Neural cell (in vitro differentiated cells): Measurements from ENCODE around the gene FLYWCH1. TPM values are rescaled to one million over a fixed set of nuclear protein-coding genes. Genes with fewer than 3 reads are reported as not detected.

Experiments used
- H2AFZ ChIP-seq: fragments of 200-600, 300-800 bp; sonication (generic), shearing (Covaris generic); 2 replicates; pipeline ENCODE4 v1.6.0; 2014; ENCODE audit warnings: low read depth, mild to moderate bottlenecking, antibody characterized with exemption, low read length, moderate library complexity
- H3F3A ChIP-seq: fragments of 200-600 bp; shearing (Covaris generic); 2 replicates; pipeline ENCODE4 v1.6.1; 2016; ENCODE audit warnings: mild to moderate bottlenecking, moderate library complexity, mixed read lengths, antibody characterized with exemption, low read length; ENCODE audit not compliant: insufficient read depth, poor library complexity, severe bottlenecking
- H3K27ac ChIP-seq: fragments of 200-600, 300-800 bp; sonication (generic), shearing (Covaris generic); 2 replicates; pipeline ENCODE4 v1.5.1; 2014; ENCODE audit warnings: mild to moderate bottlenecking, low read length, moderate library complexity
- H3K27me3 ChIP-seq: fragments of 300-800, 200-600 bp; sonication (generic), shearing (Covaris generic); 2 replicates; pipeline ENCODE4 v1.6.0; 2014; ENCODE audit warnings: mild to moderate bottlenecking, low read depth, low read length, moderate library complexity; ENCODE audit not compliant: insufficient read depth
- H3K36me3 ChIP-seq: fragments of 300-800, 200-600 bp; sonication (generic), shearing (Covaris generic); 2 replicates; pipeline ENCODE4 v1.5.1; 2014; ENCODE audit warnings: mild to moderate bottlenecking, antibody characterized with exemption, low read length, moderate library complexity; ENCODE audit not compliant: insufficient read depth
- H3K4me2 ChIP-seq: fragments of 300-800, 200-600 bp; sonication (generic), shearing (Covaris generic); 2 replicates; pipeline ENCODE4 v1.6.0; 2014; ENCODE audit warnings: mild to moderate bottlenecking, low read length
- H3K4me3 ChIP-seq: fragments of 300-800, 200-600 bp; sonication (generic), shearing (Covaris generic); 2 replicates; pipeline ENCODE4 v1.5.1; 2014; ENCODE audit warnings: mild to moderate bottlenecking, low read length, moderate library complexity
- H3K79me2 ChIP-seq: fragments of 200-600 bp; shearing (Covaris generic); replicated peaks from 2 replicates; pipeline ENCODE4 v1.6.0; 2014; ENCODE audit warnings: mild to moderate bottlenecking, low read length, moderate library complexity; ENCODE audit not compliant: insufficient read depth
- H3K9ac ChIP-seq: fragments of 300-800, 200-600 bp; sonication (generic), shearing (Covaris generic); 2 replicates; pipeline ENCODE4 v1.6.1; 2016; ENCODE audit warnings: mild to moderate bottlenecking, low read length, mixed read lengths
- H3K9me2 ChIP-seq: fragments of 200-600 bp; shearing (Covaris generic); 2 replicates; pipeline ENCODE4 v1.6.1; 2016; ENCODE audit warnings: mild to moderate bottlenecking, low read length, mixed read lengths; ENCODE audit not compliant: insufficient read depth
- H3K9me3 ChIP-seq: fragments of 200-600, 300-800 bp; sonication (generic), shearing (Covaris generic); 2 replicates; pipeline ENCODE4 v1.6.1; 2016; ENCODE audit warnings: mild to moderate bottlenecking, mixed run types, low read length, moderate library complexity, mixed read lengths
- H4K20me1 ChIP-seq: fragments of 200-600 bp; shearing (Covaris generic); 2 replicates; pipeline ENCODE4 v1.6.1; 2016; ENCODE audit warnings: mild to moderate bottlenecking, mixed run types; ENCODE audit not compliant: insufficient read depth
- EP300 ChIP-seq: fragments of 450-650 bp; conservative IDR thresholded peaks from 2 replicates; pipeline ENCODE4 v1.6.1; 2014; ENCODE audit warnings: antibody characterized with exemption, mild to moderate bottlenecking, moderate library complexity; ENCODE audit not compliant: poor library complexity, severe bottlenecking
- EZH2 ChIP-seq: fragments of 200-600, 300-800 bp; shearing (Covaris generic), sonication (generic); IDR thresholded peaks from 2 replicates; pipeline ENCODE4 v1.6.1; 2014; ENCODE audit warnings: antibody characterized with exemption, low read length, borderline replicate concordance, mild to moderate bottlenecking; ENCODE audit not compliant: insufficient read depth, poor library complexity, severe bottlenecking
- MXI1 ChIP-seq: fragments of 450-650 bp; conservative IDR thresholded peaks from 2 replicates; pipeline ENCODE4 v1.6.1; 2014; ENCODE audit warnings: antibody characterized with exemption, mild to moderate bottlenecking; ENCODE audit not compliant: poor library complexity, severe bottlenecking
- POLR2AphosphoS5 ChIP-seq: IDR thresholded peaks from 2 replicates; pipeline ENCODE4 v1.6.1; 2012
- RAD21 ChIP-seq: fragments of 450-650 bp; conservative IDR thresholded peaks from 2 replicates; pipeline ENCODE4 v1.6.1; 2014; ENCODE audit warnings: antibody characterized with exemption, mild to moderate bottlenecking, moderate library complexity
- SMC3 ChIP-seq: fragments of 450-650 bp; conservative IDR thresholded peaks from 2 replicates; pipeline ENCODE4 v1.6.1; 2014; ENCODE audit warnings: antibody characterized with exemption, mild to moderate bottlenecking, moderate library complexity; ENCODE audit not compliant: poor library complexity
- TAF1 ChIP-seq: IDR thresholded peaks from 2 replicates; pipeline ENCODE4 v1.6.1; 2012; ENCODE audit warnings: low read depth
- polyA plus RNA-seq: library from polyadenylated mRNA; depleted of rRNA; stranded (reverse); fragments of >200 nt; gene quantifications from 2 replicates; pipeline ENCODE4 v1.2.3, GENCODE V29; 2014
- TF ChIP-seq, protein P1 (sequence below): IDR thresholded peaks from 2 replicates; pipeline ENCODE4 v1.6.1; 2012; ENCODE audit warnings: borderline replicate concordance
- TF ChIP-seq, protein P2 (sequence below): fragments of 450-650 bp; IDR thresholded peaks from 2 replicates; pipeline ENCODE4 v1.5.1; 2014; ENCODE audit warnings: antibody characterized with exemption, mild to moderate bottlenecking, moderate library complexity; ENCODE audit not compliant: poor library complexity, severe bottlenecking

The FLYWCH1 gene
- polyA plus RNA-seq, 1 donor from 2014 or later: 33.0 TPM

DNA sequence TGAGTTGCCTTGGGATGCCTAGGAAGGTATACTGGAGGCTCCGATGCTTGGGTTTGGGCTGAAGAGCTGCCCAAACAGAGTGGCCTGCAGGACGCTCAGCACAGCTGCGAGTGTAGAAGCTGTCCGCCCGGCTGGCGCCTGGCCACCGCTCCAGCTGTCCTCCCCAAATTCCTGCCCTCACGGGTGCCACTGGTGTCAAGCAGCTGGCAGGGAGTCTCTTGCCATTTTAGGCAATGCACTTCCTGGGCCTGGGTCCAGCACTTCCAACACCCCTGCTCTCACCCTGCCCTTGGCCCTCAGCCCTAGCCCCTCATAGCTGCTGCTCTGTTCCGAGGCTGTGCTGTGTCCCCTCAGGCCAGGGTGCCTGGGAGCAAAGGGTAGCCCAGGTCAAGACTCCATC lies 73.7 kb downstream of the FLYWCH1 start:
- Histone ChIP-seq H3K36me3 (no peaks in the 10 kb centered on the region), H4K20me1 (no peaks in the 10 kb centered on the region), H3K79me2 (no peaks in the 10 kb centered on the region), H3K9ac (no peak overlapping the region), H3K9me3 (no peaks in the 10 kb centered on the region), H3K4me3 (no peak overlapping the region), H3K4me2 (no peak overlapping the region), H3K27ac (no peak overlapping the region), H3K27me3 (no peaks in the 10 kb centered on the region), H3F3A (no peaks in the 10 kb centered on the region), H3K9me2 (no peaks in the 10 kb centered on the region), H2AFZ (no peak overlapping the region)
- TF ChIP-seq TAF1: no peak
- TF ChIP-seq, protein P1, sequence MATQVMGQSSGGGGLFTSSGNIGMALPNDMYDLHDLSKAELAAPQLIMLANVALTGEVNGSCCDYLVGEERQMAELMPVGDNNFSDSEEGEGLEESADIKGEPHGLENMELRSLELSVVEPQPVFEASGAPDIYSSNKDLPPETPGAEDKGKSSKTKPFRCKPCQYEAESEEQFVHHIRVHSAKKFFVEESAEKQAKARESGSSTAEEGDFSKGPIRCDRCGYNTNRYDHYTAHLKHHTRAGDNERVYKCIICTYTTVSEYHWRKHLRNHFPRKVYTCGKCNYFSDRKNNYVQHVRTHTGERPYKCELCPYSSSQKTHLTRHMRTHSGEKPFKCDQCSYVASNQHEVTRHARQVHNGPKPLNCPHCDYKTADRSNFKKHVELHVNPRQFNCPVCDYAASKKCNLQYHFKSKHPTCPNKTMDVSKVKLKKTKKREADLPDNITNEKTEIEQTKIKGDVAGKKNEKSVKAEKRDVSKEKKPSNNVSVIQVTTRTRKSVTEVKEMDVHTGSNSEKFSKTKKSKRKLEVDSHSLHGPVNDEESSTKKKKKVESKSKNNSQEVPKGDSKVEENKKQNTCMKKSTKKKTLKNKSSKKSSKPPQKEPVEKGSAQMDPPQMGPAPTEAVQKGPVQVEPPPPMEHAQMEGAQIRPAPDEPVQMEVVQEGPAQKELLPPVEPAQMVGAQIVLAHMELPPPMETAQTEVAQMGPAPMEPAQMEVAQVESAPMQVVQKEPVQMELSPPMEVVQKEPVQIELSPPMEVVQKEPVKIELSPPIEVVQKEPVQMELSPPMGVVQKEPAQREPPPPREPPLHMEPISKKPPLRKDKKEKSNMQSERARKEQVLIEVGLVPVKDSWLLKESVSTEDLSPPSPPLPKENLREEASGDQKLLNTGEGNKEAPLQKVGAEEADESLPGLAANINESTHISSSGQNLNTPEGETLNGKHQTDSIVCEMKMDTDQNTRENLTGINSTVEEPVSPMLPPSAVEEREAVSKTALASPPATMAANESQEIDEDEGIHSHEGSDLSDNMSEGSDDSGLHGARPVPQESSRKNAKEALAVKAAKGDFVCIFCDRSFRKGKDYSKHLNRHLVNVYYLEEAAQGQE: no peak
- TF ChIP-seq SMC3: no peak
- no peak for TF ChIP-seq RAD21
- no peak for TF ChIP-seq MXI1
- no peak for TF ChIP-seq EZH2
- TF ChIP-seq, protein P2, sequence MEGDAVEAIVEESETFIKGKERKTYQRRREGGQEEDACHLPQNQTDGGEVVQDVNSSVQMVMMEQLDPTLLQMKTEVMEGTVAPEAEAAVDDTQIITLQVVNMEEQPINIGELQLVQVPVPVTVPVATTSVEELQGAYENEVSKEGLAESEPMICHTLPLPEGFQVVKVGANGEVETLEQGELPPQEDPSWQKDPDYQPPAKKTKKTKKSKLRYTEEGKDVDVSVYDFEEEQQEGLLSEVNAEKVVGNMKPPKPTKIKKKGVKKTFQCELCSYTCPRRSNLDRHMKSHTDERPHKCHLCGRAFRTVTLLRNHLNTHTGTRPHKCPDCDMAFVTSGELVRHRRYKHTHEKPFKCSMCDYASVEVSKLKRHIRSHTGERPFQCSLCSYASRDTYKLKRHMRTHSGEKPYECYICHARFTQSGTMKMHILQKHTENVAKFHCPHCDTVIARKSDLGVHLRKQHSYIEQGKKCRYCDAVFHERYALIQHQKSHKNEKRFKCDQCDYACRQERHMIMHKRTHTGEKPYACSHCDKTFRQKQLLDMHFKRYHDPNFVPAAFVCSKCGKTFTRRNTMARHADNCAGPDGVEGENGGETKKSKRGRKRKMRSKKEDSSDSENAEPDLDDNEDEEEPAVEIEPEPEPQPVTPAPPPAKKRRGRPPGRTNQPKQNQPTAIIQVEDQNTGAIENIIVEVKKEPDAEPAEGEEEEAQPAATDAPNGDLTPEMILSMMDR: no peak
- TF ChIP-seq EP300: no peak
- TF ChIP-seq POLR2AphosphoS5: no peak

DNA sequence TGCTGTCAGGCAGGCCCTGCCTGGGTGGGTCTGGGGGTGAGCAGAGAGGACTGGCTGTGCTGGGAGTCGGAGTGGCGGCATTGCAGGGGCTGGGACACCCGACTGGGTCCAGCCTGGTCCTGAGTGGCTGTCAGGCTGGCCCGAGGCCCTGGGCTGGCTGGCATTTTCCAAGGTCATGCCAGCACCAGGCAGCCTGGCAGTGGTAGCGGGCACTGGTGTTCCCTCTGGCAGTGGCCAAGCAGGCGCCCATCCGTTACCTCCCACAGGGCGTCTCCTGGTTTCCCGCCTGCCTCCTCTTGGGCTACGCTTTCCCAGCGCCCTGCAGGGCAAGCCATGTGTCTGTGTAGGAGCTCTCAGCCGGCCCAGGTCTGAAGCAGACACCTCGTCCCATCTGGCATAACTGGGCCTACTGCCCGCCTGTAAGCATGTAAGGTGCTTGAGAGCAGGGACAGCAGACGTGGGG lies 74.2 kb downstream of the FLYWCH1 start:
- H3K79me2 ChIP-seq: no peaks in the 10 kb centered on the region
- no peaks in the 10 kb centered on the region for H4K20me1 ChIP-seq
- H3K27ac ChIP-seq: no peak overlapping the region
- H3K9me2 ChIP-seq: no peaks in the 10 kb centered on the region
- no peaks in the 10 kb centered on the region for H3K27me3 ChIP-seq
- no peaks in the 10 kb centered on the region for H3K9me3 ChIP-seq
- no peak overlapping the region for H3K9ac ChIP-seq
- no peak overlapping the region for H3K4me3 ChIP-seq
- H3K36me3 ChIP-seq: no peaks in the 10 kb centered on the region
- no peak overlapping the region for H3K4me2 ChIP-seq
- H3F3A ChIP-seq: no peaks in the 10 kb centered on the region
- H2AFZ ChIP-seq: no peak overlapping the region
- no peak for TF ChIP-seq EP300
- TF ChIP-seq EZH2: no peak
